ENCODE results near the gene WDR45B.
"Not testable (repeated sequence)": the region's sequence is repeated elsewhere in the genome, so short reads cannot be mapped to it uniquely, and the experiment has no call there.

WDR45B gene

DNA sequence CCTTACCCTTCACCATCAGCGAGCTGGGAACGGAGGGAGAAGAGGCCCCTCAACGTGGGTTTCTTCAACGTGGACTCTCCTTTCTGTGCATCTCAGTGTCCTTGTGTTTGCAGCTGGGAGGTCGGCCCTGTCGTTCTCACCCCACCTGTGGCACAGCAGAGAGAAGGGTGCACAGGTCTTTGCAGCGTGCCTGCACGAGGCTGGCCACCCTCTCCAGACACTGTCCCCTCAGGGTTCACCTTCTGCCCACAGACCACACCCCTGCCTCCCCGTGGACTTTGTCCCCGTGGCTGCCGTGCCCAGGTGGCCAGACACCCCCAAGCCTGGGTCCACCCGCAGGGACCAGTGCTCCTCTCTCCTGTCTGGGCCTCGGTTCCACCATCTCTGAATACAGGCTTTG is 7.3 kb upstream of the WDR45B start:
- no peak for DNase-seq

- no peak for DNase-seq
Measured at GRCh38 chr17:82655038-82655479, 6.8 kb upstream of the WDR45B start.

GRCh38 chr17:82654611-82655010 is 6.4 kb upstream of the WDR45B start:
- not testable (repeated sequence) for DNase-seq

- DNase-seq, result no peak
Measured at GRCh38 chr17:82653651-82654528, 5.6 kb upstream of the WDR45B start.

GRCh38 chr17:82650723-82651122 is 2.5 kb upstream of the WDR45B start:
- DNase-seq, result no peak

- no peak for DNase-seq
Measured at GRCh38 chr17:82649501-82650261, 1.4 kb upstream of the WDR45B start.

- DNase-seq, result peak; percentile 47
Measured at GRCh38 chr17:82648742-82649331, 593 bp upstream of the WDR45B start.

- DNase-seq, result peak; percentile 46
Measured at GRCh38 chr17:82647593-82648164, 565 bp downstream of the WDR45B start.

- no peak for DNase-seq
Measured at GRCh38 chr17:82645516-82645915, 2.7 kb downstream of the WDR45B start.

DNA sequence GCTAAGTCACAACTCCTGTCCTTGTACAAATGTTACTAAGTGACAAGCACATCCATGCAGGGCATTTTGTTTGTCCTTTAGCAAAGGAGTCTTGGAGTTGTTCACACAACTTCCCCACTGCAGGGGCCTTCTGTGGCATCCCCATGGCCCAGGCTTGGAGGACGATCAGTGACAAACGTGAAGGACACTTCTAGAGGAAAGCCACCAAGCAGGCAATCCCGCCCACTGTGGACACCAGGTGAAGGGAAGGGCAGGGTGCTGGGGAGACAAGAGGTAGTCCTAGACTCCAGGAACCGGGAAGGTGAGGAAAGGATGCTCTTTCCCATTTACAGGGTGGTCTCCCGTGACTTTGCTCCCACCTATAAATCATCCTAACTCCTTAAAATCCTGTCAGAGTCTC is 4.1 kb downstream of the WDR45B start:
- DNase-seq, result no peak

- no peak for DNase-seq
Measured at GRCh38 chr17:82642022-82642421, 6.2 kb downstream of the WDR45B start.

DNA sequence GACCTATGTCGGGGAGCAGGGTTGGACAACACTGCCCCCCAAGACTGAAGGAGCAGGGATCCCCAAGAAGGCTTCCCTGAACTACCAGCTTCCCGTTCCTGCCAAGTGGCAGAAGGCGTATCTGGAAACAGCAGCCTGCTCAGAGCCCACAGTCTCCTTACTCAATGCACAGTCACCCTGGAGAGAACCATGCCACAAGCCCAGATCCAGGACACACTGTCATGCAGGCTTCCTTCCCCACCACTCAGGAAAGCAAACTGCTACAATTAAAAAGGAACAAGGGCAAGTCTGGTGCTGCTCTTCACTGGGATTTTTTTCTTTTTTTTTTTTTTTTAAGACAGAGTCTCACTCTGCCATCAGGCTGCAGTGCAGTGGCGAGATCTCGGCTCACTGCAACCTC is 8.2 kb downstream of the WDR45B start:
- no peak for DNase-seq

DNA sequence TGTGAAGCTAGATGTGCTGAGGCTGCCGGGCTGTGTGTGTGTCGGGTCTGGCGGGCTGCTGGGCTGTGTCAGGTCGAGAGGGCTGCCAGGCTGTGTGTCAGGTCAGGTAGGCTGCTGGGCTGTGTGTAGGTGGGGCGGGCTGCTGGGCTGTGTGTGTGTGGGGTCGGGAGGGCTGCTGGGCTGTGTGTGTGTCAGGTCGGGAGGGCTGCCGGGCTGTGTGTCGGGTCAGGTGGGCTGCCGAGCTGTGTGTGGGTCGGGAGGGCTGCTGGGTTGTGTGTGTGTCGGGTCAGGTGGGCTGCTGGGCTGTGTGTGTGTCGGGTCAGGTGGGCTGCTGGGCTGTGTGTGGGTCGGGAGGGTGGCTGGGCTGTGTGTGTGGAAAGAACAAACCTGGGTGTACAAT is 8.6 kb downstream of the WDR45B start:
- DNase-seq, result no peak

DNA sequence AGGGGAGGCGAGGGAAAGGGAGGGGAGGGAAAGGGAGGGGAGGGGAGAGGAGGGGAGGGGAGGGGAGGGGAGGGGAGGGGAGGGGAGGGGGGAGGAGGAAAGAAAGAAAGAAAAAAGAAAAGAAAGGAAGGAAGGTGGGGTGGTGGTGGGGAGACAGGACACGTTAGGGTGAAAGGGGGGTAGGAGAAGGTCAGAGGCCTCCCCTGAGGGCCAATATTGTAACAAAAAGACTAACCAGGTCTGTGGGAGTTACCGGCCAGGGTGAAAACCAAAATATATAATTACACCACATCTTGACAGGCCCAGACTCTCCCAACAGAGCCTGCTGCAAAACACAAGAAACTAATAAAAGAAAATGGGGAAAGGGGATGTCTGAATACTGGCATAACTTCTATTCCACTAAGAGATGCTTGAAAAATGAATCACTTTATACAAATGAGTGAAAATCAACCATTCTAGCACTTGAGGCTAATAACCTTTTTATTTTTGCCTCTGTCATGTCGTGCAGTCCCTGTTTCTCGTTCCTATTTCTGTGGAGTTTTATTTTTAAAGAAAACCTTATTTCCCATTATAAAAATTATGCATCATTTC is 10.0 kb downstream of the WDR45B start:
- DNase-seq, result no peak

- no peak for DNase-seq
Measured at GRCh38 chr17:82636626-82637598, 11.3 kb downstream of the WDR45B start.

DNA sequence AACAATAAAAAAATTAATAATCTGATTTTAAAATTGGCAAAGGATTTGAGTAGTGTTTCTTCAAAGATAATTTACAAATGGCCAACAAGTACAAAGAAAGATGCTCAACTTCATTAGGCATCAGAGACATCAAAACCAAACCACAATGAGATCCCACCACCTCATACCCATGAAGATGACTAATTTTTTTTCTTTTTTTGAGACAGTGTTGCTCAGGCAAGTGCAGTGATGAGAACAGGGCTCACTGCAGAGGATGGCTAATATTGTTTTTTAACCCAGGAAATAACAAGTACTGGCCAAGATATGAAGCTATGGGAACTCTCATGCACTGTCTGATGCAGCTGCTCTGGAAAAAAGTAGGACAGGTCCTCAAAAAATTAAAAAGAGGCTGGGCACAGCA is 14.9 kb downstream of the WDR45B start:
- DNase-seq, result no peak

DNA sequence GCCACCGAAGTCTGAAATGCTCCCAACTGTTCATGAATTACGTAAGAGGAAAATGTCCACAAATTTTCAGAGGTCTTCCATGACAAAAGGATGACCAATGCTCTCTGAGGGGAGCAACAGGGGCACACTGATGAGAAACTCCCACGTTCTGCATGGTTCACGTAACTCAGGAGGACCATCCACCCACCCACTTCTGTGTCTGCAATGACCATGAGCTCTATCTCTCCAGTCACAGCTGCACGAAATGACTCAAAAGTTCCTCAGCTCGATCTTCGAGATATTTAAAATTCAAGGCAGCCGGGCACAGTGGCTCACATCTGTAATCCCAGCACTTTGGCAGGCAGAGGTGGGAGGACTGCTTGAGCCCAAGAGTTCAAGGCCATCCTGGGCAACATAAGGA is 15.8 kb downstream of the WDR45B start:
- DNase-seq, result no peak

GRCh38 chr17:82631544-82631943 is 16.7 kb downstream of the WDR45B start:
- DNase-seq, result no peak

GRCh38 chr17:82630212-82630611 is 18.0 kb downstream of the WDR45B start:
- DNase-seq, result no peak

DNA sequence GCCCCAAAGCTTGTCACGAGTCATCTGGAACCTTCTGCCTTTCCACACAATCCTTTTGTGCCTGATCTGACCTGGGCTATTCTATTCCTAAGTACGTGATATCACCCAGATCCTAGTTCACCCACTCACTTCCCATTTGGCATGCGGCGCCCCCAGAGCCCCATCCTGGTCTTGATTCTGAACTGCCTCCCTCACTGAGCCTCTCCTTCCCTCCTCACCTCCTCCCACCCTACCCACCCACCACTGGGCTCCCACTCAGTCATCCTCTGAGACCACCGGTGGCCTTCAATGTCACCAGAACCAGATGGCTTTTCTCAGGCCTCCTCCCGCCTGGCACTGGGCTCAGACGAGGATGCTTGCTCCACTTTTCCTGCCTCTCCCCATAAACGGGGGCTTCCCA is 18.5 kb downstream of the WDR45B start:
- DNase-seq, result no peak

DNA sequence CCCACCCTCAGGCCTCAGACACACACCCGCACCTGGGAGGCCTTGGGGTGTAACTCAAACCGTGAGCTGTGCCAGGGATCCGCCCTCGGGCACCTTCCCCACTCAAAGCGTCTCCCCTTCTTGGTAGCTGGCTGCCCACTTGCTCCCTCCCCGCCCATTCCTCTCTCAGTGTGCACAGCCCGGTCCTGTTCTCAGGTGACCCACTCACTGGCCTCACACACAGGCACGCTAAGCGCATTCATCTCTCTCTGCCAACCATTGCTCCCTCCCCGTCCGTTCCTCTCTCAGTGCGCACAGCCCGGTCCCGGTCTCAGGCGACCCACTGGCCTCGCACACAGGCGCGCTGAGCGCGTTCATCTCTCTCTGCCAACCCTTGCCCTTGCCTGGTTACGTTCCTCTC is 20.8 kb downstream of the WDR45B start:
- no peak for DNase-seq

GRCh38 chr17:82623707-82624106 is 24.5 kb downstream of the WDR45B start:
- no peak for DNase-seq
